Measurements from ENCODE around the gene PPP2R1B.
"Not testable (repeated sequence)": the region's sequence is repeated elsewhere in the genome, so short reads cannot be mapped to it uniquely, and the experiment has no call there.

Gene PPP2R1B

GRCh38 chr11:111723595-111723994 lies 42.6 kb downstream of the PPP2R1B start:
- DNase-seq, result no peak

GRCh38 chr11:111722501-111722900 lies 43.7 kb downstream of the PPP2R1B start:
- no peak for DNase-seq

GRCh38 chr11:111720801-111721494 lies 45.2 kb downstream of the PPP2R1B start:
- DNase-seq, result no peak

DNA sequence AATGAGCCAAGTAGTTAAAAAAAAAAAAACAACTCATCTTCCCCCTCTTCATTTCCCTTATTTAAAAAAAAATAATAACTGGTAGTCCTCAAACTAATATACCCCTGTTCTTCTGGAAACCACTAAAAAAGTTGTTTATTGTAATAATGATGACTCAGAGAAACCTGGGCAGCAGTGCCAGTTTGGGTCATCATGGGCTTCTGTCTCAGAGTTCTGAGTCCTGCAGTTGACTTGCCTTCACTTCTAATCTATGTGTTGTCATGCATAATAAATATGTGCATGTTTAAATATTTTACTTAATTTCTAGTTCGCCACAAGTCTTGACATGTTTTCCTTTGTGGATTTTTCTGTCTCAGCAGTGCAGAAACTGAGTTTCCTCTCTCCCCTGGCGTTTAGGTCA lies 46.8 kb downstream of the PPP2R1B start:
- no peak for DNase-seq

- no peak for DNase-seq
Measured at GRCh38 chr11:111718859-111719258, 47.3 kb downstream of the PPP2R1B start.

DNA sequence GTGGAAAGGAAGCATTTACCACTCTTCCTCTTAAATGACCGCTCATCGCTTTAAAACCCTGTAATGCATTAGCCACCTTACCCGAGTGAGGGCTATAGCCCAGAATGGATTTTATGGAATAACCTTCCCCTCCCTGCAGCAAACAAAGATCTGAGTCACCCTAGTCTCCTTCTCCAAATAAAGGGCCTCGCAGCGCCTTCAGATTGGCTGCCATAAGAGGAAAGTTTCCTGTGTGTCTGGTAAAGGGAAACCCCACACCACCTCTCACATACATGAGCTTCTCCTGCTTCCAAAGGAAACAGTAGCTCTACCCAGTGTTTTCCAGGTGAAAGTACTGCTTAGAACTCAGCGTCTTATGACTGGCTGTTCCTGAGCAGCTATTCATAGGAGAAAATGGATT lies 47.8 kb downstream of the PPP2R1B start:
- DNase-seq, result no peak

DNA sequence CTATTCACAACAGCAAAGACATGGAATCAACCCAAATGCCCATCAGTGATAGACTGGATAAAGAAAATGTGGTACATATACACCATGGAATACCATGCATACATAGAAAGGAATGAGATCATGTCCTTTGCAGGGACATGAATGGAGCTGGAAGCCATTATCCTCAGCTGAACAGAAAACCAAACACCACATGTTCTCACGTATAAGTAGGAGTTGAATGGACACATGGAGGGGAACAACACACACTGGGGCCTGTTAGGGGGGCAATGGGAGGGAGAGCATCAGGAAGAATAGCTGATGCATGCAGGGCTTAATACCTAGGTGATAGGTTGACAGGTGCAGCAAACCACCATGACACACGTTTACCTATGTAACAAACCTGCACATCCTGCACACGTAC lies 48.5 kb downstream of the PPP2R1B start:
- not testable (repeated sequence) for DNase-seq

DNA sequence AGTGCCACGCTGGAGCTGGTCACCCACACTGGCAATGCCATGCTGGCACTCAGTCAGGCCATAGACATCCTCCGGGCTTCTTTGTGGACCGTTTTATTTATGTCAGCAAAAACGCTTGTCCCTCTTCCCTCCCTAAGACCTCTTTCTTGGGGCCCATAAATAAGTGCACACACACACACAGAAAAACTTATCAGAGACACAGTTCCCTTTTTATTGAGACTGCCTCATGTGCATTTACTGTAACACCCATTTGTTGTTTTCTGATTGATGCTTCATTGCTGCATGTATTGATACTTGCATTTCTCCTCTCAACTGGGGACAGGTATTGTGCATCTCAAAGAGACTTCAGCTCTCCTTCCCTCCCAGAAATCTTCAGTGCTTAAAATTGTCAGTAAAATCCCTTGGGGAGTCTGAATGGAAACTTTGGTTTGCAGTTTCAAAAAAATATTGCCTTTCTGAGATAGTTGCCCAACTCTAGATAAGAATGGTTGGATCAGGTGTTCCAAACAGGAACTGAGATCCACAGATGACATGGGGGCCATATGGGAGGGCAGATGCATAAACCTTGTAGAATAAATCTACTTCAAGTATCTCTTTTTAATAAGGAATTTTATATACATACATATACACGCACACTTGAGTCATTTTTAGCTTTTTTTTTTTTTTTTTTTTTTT lies 50.9 kb downstream of the PPP2R1B start:
- no peak for DNase-seq

GRCh38 chr11:111714522-111714921 lies 51.7 kb downstream of the PPP2R1B start:
- no peak for DNase-seq

- no peak for DNase-seq
Measured at GRCh38 chr11:111707691-111708067, 58.5 kb downstream of the PPP2R1B start.

DNA sequence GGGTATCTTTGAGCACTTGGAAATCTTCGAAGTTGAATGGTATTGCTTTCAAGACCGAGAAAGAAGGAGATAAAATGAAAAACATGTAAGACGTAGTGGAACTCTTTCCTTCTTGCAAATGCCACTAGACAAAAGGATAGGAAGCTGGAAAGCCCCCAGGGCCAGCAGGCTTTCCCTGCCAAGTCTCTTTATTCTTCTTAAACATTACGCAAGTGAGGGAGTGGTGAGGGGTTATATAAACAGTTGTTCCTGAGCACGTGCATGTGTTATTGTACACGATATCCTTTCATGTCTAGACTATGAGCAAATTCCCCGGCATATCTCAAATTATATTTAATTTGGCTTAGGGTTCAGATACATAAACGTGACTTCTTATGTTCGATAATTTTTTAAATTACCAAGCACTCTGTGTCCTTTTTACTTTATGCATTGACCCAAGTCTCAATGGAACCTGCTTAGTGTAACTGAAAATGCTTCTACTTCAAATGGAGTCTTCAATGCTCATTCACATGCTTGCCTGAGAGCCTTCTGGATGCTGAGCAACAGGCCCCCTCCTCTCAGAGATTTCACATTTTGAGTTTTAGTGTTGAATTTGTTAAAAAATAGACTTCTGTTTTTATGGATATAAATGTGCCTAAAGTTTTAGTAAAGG lies 59.0 kb downstream of the PPP2R1B start:
- DNase-seq, result no peak

DNA sequence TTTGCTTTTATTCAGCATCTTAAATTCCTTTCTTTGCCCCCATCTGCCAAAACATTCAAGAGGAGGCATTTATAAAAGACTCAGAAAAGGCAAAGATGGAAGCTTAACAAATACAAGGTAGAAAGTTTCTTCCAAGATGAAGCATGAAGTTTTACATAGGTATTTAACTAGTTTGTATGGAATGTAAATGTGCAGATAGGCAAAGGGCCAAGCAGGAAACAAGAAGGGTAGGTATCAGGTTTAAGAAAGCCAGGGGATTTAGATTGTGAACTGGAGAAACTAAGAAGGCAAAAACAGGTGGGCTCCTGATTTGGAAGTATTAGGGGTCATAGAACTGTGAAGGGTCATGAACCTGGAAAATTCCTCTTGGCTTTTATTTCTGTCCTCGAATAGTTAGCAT lies 62.6 kb downstream of the PPP2R1B start:
- DNase-seq, result no peak

GRCh38 chr11:111702623-111703022 lies 63.6 kb downstream of the PPP2R1B start:
- no peak for DNase-seq

DNA sequence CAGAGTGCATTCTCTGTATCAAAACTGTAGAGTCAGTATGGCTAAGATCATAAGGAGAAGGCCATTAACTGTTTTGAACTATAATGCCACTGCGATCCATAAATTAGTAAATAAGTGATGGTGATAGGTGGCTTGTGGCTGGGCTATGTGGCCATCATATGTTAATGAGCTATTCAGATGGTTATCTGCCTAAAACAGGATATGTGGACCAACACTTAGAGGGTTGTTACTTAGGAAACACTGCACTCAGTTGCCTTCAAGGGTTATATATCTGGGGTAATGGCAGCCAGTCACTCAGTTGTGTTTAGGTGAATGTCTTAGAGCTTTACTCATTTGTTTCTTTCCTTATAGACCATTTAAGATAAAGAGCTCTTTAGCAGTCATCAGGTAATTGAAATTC lies 66.0 kb downstream of the PPP2R1B start:
- no peak for DNase-seq

DNA sequence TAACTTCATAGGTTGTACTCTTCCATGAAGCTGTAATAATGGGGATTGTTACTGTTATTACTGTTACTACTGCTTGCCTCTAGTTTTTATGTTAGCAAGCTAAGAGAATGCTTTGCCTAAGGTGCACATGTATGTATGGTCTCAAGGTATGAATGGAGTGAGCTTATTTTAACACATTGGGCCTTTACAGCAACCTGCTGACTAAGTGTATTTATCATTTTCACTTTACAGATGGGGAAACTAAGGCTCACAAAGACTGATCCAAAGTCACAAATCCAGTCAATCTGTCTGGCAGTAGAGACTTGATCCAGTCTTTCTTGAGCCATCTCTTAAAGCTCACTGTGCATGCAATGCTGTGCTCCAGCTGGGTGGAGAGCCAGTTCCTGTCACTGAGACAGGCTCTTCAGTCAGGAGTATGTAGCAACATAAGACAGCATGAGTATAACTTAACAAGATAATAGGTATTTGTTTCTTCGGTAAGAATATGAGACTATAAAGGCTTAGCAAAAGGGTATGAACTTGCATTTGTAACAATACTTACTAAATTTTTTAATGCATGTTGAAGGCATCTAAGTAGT lies 66.5 kb downstream of the PPP2R1B start:
- DNase-seq, result no peak

GRCh38 chr11:111698852-111699559 lies 67.2 kb downstream of the PPP2R1B start:
- DNase-seq, result no peak

DNA sequence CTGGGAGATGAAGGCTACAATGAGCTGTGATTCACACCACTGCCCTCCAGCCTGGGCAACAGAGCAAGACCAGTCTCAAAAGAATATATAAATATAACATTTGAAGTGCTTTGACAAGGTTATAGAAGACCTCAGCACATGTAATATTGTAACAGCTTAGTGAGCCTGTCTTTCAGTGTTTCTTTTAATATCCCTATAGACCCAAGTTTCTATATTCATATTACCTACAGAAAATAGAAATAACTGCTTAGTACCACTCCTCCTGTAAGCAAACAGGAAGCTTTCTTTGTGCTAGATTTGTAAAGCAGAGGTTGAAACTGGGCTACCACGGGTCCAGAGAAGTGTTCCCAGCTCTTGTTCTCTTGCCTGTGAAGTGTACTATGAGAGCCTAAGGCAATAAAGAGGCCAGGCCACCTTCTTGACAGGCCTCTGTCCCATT lies 68.2 kb downstream of the PPP2R1B start:
- no peak for DNase-seq

- no peak for DNase-seq
Measured at GRCh38 chr11:111696556-111696955, 69.6 kb downstream of the PPP2R1B start.

DNA sequence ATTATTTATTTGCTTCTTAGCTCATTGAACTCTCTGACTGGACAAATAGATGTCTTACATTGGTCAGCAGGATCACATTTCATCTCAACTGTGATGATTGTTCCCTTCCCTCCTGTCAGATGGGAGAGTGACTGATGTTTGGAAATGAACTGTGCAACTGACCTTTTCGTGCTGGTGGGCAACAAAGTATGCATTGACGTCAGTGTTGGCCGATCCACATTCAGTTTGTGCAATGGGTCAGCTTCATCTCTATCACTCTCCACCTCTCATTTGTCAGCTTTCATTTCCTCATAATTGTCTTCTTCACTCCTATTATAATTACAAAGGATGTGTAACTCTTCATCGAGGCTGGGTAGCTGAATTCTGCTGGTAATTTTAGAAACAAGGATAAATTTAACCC lies 71.3 kb downstream of the PPP2R1B start:
- DNase-seq, result no peak

GRCh38 chr11:111693224-111693937 lies 72.8 kb downstream of the PPP2R1B start:
- no peak for DNase-seq

DNA sequence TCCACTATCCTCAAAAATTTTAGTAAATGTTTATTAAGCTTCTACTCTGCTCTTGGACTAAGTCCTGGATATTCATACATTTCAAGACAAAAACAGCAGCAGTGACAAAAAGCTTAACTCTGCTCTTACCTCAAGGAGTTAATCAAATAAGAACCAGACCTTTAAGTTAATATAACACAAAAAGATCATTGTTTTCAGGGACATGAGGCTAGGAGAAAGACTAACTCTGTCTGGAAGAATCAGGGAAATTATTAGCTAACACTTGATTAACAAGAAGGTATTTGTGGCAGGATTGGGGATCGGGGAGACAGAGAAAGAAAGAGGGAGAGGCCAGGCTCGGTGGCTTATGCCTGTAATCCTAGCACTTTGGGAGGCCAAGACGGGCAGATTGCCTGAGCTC lies 74.4 kb downstream of the PPP2R1B start:
- no peak for DNase-seq

GRCh38 chr11:111691176-111691575 lies 75.0 kb downstream of the PPP2R1B start:
- DNase-seq, result no peak

DNA sequence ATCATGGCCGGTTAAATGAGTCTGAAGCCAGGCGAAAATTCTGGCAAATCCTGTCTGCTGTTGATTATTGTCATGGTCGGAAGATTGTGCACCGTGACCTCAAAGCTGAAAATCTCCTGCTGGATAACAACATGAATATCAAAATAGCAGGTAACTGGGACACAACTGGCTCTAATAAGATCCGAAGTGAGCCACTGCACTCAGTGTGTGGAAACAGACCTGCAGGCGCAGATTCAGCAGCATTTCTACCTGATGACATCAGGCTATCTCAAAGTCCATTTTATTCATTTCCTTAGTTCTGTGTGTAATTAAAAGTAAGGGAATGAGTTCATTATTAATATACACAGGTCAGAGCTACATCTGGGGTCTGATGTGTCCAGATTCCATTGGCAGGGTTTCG lies 78.2 kb downstream of the PPP2R1B start:
- no peak for DNase-seq
